Neural progenitor cell (in vitro differentiated cells): Measurements from ENCODE around the gene GMDS.

ENCODE experiments used
- EZH2 ChIP-seq: fragments of 200-600 bp; sonication (generic); IDR thresholded peaks from 2 replicates; pipeline ENCODE4 v1.6.1; 2017; ENCODE audit warnings: antibody characterized with exemption, mild to moderate bottlenecking, moderate library complexity
- EZH2phosphoT487 ChIP-seq: fragments of 200-600 bp; sonication (generic); IDR thresholded peaks from 2 replicates; pipeline ENCODE4 v1.6.1; 2017; ENCODE audit warnings: antibody characterized with exemption
- TF ChIP-seq, protein P1 (sequence below): fragments of 200-600 bp; sonication (generic); IDR thresholded peaks from 2 replicates; pipeline ENCODE4 v1.5.1; 2017; ENCODE audit warnings: antibody characterized with exemption, mild to moderate bottlenecking

DNA sequence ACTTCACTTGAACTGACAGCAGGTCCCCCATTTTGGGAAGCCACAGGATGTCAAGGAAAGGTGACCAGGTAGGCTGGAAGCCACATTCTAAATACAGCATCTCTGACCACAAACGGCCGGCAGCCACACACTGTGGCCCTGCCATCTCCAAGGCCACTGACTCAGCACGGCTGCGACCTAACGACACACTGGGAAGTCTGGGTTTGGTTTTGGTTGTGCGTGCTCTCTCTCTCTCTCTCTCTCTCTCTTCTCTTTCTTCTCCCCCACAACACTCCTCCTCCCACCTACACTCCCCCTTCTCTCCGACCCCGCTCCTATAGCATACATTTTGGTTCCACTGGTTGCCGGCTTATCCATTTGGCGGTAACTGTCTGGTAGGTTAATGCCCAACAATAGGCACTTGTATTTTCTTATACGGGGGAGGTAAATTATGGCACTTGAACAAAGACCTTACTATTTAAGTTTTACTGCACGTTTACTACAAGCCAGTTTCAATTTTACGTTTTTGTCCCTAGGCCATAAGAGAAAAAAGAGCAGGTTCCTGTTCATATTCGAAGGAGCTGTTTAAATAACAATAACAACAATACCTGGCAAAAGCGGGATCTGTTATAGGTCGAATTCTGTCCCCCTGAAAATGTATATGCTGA lies 103.6 kb downstream of the GMDS start:
- TF ChIP-seq, protein P1, sequence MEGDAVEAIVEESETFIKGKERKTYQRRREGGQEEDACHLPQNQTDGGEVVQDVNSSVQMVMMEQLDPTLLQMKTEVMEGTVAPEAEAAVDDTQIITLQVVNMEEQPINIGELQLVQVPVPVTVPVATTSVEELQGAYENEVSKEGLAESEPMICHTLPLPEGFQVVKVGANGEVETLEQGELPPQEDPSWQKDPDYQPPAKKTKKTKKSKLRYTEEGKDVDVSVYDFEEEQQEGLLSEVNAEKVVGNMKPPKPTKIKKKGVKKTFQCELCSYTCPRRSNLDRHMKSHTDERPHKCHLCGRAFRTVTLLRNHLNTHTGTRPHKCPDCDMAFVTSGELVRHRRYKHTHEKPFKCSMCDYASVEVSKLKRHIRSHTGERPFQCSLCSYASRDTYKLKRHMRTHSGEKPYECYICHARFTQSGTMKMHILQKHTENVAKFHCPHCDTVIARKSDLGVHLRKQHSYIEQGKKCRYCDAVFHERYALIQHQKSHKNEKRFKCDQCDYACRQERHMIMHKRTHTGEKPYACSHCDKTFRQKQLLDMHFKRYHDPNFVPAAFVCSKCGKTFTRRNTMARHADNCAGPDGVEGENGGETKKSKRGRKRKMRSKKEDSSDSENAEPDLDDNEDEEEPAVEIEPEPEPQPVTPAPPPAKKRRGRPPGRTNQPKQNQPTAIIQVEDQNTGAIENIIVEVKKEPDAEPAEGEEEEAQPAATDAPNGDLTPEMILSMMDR = no peak
- TF ChIP-seq EZH2phosphoT487 = no peak
- TF ChIP-seq EZH2 = no peak
